ENCODE results near the gene GBF1. TPM values are rescaled to one million over a fixed set of nuclear protein-coding genes. Genes with fewer than 3 reads are reported as not detected.
A peak's percentile ranks its signal among the peaks of the same experiment; 100 is the strongest.

GBF1 gene
- total and polyA plus RNA-seq, 2 of the 13 experiments (the other 11 are each of a cell fraction or from before 2014, with no cell fraction given) = 17.1 to 21.9 TPM

DNA sequence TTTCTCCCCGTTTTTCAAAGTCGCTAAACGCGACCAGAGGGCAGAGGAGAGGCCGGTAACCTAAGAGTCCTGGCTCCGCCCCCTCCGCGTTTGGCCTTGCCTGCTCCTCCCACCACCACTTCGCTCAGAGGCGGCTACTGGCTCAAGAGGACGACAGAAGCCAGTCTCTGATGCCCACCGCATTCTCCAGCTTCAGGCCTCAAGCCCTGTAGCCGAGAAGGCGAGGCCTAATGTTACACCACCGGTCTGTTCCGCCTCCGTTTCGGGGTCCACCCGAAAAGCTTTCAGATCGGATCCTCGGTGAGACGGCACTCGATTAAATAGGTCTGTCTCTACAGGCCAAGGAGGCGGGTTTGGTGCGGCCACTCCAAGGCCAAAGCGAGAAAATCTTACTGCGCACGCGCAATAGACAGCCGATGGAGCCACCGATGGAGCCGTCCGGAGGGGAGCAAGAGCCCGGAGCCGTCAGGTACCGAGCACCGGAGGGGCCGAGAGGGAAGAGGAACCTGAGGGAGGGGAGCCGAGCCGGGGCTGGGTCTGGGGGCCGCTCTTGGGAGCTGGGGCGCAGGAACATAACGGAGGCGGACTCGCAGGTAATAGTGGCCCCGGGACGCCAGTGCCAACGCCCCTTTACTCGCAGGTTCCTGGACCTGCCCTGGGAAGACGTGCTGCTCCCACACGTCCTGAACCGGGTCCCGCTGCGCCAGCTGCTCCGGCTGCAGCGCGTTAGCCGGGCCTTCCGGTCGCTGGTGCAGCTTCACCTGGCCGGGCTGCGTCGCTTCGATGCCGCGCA is 175.6 kb downstream of the GBF1 start, which contains the start of gene FBXL15 (continued):
- TF ChIP-seq BRD4 (CRISPR knock-in tag; IDR thresholded peaks at IDR 0.05) (no peak), ZEB1 (IDR thresholded peaks at IDR 0.05; ENCODE audit: insufficient replicate concordance, low read depth) (peak; percentile 99), NAIF1 (CRISPR knock-in tag; IDR thresholded peaks at IDR 0.05; ENCODE audit: borderline replicate concordance) (0 out of 2 replicates have a peak, but pooled peaks have one; percentile 27), FOXK2 (IDR thresholded peaks at IDR 0.05) (no peak), RBFOX2 (IDR thresholded peaks at IDR 0.05; ENCODE audit: low read depth, low read length) (peak; percentile 71), EZH2 (conservative IDR thresholded peaks at IDR 0.05; ENCODE audit: low read depth, low read length) (no peak), MIER2 (CRISPR knock-in tag; IDR thresholded peaks at IDR 0.05) (peak; percentile 91), ZNF678 (CRISPR knock-in tag; IDR thresholded peaks at IDR 0.05) (no peak), TOPORS (CRISPR knock-in tag; IDR thresholded peaks at IDR 0.05) (no peak; the same call in 1 of the 2 replicates), JUND (CRISPR knock-in tag; IDR thresholded peaks at IDR 0.05) (peak; percentile 53; the same call in 1 of the 2 replicates), MEIS2 (CRISPR knock-in tag; IDR thresholded peaks at IDR 0.05) (0 out of 2 replicates have a peak, but pooled peaks have one; percentile 2), ZNF34 (CRISPR knock-in tag; IDR thresholded peaks at IDR 0.05; ENCODE audit: borderline replicate concordance) (peak; percentile 90; the same call in 1 of the 2 replicates), NFYC (CRISPR knock-in tag; IDR thresholded peaks at IDR 0.05) (no peak; the same call in 1 of the 2 replicates), IKZF4 (CRISPR knock-in tag; IDR thresholded peaks at IDR 0.05; ENCODE audit: borderline replicate concordance, low read depth, not compliant biosample characterization) (peak; percentile 43), ZNF616 (CRISPR knock-in tag; IDR thresholded peaks at IDR 0.05; ENCODE audit: low read depth) (no peak), BRCA1 (CRISPR knock-in tag; IDR thresholded peaks at IDR 0.05) (no peak)
- TF ChIP-seq, protein P1, sequence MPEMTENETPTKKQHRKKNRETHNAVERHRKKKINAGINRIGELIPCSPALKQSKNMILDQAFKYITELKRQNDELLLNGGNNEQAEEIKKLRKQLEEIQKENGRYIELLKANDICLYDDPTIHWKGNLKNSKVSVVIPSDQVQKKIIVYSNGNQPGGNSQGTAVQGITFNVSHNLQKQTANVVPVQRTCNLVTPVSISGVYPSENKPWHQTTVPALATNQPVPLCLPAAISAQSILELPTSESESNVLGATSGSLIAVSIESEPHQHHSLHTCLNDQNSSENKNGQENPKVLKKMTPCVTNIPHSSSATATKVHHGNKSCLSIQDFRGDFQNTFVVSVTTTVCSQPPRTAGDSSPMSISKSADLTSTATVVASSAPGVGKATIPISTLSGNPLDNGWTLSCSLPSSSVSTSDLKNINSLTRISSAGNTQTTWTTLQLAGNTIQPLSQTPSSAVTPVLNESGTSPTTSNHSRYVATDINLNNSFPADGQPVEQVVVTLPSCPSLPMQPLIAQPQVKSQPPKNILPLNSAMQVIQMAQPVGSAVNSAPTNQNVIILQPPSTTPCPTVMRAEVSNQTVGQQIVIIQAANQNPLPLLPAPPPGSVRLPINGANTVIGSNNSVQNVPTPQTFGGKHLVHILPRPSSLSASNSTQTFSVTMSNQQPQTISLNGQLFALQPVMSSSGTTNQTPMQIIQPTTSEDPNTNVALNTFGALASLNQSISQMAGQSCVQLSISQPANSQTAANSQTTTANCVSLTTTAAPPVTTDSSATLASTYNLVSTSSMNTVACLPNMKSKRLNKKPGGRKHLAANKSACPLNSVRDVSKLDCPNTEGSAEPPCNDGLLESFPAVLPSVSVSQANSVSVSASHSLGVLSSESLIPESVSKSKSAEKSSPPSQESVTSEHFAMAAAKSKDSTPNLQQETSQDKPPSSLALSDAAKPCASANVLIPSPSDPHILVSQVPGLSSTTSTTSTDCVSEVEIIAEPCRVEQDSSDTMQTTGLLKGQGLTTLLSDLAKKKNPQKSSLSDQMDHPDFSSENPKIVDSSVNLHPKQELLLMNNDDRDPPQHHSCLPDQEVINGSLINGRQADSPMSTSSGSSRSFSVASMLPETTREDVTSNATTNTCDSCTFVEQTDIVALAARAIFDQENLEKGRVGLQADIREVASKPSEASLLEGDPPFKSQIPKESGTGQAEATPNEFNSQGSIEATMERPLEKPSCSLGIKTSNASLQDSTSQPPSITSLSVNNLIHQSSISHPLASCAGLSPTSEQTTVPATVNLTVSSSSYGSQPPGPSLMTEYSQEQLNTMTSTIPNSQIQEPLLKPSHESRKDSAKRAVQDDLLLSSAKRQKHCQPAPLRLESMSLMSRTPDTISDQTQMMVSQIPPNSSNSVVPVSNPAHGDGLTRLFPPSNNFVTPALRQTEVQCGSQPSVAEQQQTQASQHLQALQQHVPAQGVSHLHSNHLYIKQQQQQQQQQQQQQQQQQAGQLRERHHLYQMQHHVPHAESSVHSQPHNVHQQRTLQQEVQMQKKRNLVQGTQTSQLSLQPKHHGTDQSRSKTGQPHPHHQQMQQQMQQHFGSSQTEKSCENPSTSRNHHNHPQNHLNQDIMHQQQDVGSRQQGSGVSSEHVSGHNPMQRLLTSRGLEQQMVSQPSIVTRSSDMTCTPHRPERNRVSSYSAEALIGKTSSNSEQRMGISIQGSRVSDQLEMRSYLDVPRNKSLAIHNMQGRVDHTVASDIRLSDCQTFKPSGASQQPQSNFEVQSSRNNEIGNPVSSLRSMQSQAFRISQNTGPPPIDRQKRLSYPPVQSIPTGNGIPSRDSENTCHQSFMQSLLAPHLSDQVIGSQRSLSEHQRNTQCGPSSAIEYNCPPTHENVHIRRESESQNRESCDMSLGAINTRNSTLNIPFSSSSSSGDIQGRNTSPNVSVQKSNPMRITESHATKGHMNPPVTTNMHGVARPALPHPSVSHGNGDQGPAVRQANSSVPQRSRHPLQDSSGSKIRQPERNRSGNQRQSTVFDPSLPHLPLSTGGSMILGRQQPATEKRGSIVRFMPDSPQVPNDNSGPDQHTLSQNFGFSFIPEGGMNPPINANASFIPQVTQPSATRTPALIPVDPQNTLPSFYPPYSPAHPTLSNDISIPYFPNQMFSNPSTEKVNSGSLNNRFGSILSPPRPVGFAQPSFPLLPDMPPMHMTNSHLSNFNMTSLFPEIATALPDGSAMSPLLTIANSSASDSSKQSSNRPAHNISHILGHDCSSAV (CRISPR knock-in tag; IDR thresholded peaks at IDR 0.05; ENCODE audit: borderline replicate concordance) = no peak
- TF ChIP-seq, protein P2, sequence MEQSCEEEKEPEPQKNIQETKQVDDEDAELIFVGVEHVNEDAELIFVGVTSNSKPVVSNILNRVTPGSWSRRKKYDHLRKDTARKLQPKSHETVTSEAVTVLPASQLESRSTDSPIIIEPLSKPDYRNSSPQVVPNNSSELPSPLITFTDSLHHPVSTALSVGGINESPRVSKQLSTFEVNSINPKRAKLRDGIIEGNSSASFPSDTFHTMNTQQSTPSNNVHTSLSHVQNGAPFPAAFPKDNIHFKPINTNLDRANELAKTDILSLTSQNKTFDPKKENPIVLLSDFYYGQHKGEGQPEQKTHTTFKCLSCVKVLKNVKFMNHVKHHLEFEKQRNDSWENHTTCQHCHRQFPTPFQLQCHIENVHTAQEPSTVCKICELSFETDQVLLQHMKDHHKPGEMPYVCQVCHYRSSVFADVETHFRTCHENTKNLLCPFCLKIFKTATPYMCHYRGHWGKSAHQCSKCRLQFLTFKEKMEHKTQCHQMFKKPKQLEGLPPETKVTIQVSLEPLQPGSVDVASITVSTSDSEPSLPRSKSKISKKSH (CRISPR knock-in tag; IDR thresholded peaks at IDR 0.05; ENCODE audit: borderline replicate concordance) = no peak; the same call in none of the 2 replicates
- TF ChIP-seq, protein P3, sequence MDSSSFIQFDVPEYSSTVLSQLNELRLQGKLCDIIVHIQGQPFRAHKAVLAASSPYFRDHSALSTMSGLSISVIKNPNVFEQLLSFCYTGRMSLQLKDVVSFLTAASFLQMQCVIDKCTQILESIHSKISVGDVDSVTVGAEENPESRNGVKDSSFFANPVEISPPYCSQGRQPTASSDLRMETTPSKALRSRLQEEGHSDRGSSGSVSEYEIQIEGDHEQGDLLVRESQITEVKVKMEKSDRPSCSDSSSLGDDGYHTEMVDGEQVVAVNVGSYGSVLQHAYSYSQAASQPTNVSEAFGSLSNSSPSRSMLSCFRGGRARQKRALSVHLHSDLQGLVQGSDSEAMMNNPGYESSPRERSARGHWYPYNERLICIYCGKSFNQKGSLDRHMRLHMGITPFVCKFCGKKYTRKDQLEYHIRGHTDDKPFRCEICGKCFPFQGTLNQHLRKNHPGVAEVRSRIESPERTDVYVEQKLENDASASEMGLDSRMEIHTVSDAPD (CRISPR knock-in tag; IDR thresholded peaks at IDR 0.05) = 0 out of 2 replicates have a peak, but pooled peaks have one; percentile 17
